MCF 10A (cell line): Measurements from ENCODE around the gene PDS5A. TPM values are rescaled to one million over a fixed set of nuclear protein-coding genes. Genes with fewer than 3 reads are reported as not detected.
"Not testable (repeated sequence)": the region's sequence is repeated elsewhere in the genome, so short reads cannot be mapped to it uniquely, and the experiment has no call there.

Experiments used
- BruUV-seq: library from RNA; stranded (reverse); fragments of 400-500 nt; replicated peaks from 2 replicates; lab custom pipeline; 2021; lab: Mats Ljungman, UMichigan
- CTCF ChIA-PET: fragments of 300-600 bp; sonication (Branson Sonifier 250); formaldehyde crosslinking; extraction: SDS; loops from one replicate; lab custom pipeline; 2021; ENCODE audit warnings: antibody characterized with exemption, inconsistent platforms; lab: Yijun Ruan, JAX
- POLR2A ChIA-PET: fragments of 300-600, 350-650 bp; sonication (Branson Sonifier 250); formaldehyde crosslinking; extraction: SDS; loops from one replicate; lab custom pipeline; 2020; ENCODE audit warnings: antibody characterized with exemption, inconsistent platforms; lab: Yijun Ruan, JAX
- DNase-seq: peaks from one replicate; pipeline ENCODE4 v3.0.0-alpha.2; 2018; ENCODE audit not compliant: unreplicated experiment
- H3K27ac Mint-ChIP-seq: one replicate; pipeline ENCODE4 v1.8.0; 2022; ENCODE audit warnings: mild to moderate bottlenecking, low read depth, mixed read lengths; ENCODE audit not compliant: unreplicated experiment
- H3K27me3 Mint-ChIP-seq: one replicate; pipeline ENCODE4 v1.8.0; 2022; ENCODE audit warnings: mixed read lengths; ENCODE audit not compliant: insufficient read depth, unreplicated experiment
- H3K36me3 Mint-ChIP-seq: one replicate; pipeline ENCODE4 v1.8.0; 2022; ENCODE audit warnings: mild to moderate bottlenecking, moderate library complexity, mixed read lengths; ENCODE audit not compliant: insufficient read depth, unreplicated experiment
- H3K4me1 Mint-ChIP-seq: one replicate; pipeline ENCODE4 v1.8.0; 2022; ENCODE audit warnings: mixed read lengths; ENCODE audit not compliant: insufficient read depth, unreplicated experiment
- H3K4me3 Mint-ChIP-seq: one replicate; pipeline ENCODE4 v1.8.0; 2022; ENCODE audit warnings: mild to moderate bottlenecking, moderate library complexity, mixed read lengths; ENCODE audit not compliant: unreplicated experiment
- H3K9me3 Mint-ChIP-seq: one replicate; pipeline ENCODE4 v1.8.0; 2022; ENCODE audit warnings: mixed read lengths; ENCODE audit not compliant: unreplicated experiment
- intact Hi-C: fragments of 100-400 bp; cut with micrococcal nuclease; formaldehyde crosslinking; loops from 2 replicates; pipeline ENCODE4 v1.14.1; 2022
- total RNA-seq: library from RNA; stranded (reverse); gene quantifications from 2 replicates; pipeline ENCODE4 v1.2.3, GENCODE V29; 2022
- TF ChIP-seq, protein P1 (sequence below): fragments of 200-600 bp; IDR thresholded peaks from one replicate; pipeline ENCODE4 v1.8.0; 2022; ENCODE audit warnings: antibody characterized with exemption, mild to moderate bottlenecking; ENCODE audit not compliant: unreplicated experiment

The PDS5A gene
- total RNA-seq, 1 experiment from 2014 or later: 95.2 TPM

DNA sequence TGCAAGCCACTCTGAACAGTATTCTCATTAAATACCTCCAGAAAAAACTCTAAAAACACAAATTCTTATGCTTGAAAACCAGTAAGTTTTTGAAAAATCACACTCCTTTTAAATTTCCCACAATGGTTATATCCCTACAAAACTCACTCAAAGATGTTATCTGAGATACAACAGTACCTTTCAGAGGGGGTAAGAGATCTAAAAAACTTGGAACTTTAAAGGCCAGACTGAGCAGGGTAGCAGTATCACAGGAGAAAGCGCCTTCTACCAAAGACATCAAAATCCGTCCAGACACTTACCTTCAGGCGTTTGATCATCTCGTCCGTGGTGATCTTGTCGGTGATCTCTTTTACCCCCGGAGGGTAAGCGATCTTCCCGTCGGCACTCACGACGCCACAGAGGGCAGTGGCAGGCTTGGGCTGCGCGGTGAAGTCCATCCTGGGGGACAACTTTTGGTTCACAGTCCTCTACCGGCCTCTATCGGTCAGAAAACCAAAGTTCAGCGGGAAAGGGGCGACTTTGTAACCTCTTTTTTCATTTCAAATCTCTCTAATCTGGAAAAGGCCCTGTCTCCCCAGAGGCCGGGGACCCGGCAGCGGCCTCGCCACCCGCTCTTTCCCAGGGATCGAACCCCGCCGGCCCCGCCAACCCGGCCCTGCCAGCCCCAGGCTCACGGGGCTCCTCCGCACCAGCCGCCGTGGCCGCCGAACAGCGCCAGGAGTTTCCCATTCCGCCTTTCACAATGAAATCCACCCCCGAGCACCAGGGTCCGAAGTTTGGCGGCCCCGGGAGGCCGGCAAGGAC lies 1.4 kb downstream of the PDS5A start:
- ChIA-PET CTCF (interaction anchor here (0.6 to 1.7 kb wide), 6 partner anchors 15 to 524 kb away, joined by 3 to 6 read pairs (median 3); no protein-coding TSS in a partner anchor), POLR2A (interaction anchor here (0.5 to 2.3 kb wide), 7 partner anchors 10 to 508 kb away, joined by 3 to 14 read pairs (median 3); partner anchors contain the start of genes SMIM14, UBE2K and UGDH)
- peak; percentile 83 for DNase-seq
- no TSS peak for BruUV-seq
- Mint-ChIP-seq H3K27ac (peak overlapping the region; percentile 79), H3K36me3 (peaks cover 38% of the 10 kb centered on the region), H3K27me3 (no peaks in the 10 kb centered on the region), H3K4me3 (peak overlapping the region; percentile 82), H3K4me1 (peaks cover 6% of the 10 kb centered on the region), H3K9me3 (no peaks in the 10 kb centered on the region)
- intact Hi-C loops: loop anchor here (1.0 to 5.0 kb wide), 5 partner anchors 281 to 507 kb away; partner anchors contain the start of gene SMIM14
- TF ChIP-seq, protein P1, sequence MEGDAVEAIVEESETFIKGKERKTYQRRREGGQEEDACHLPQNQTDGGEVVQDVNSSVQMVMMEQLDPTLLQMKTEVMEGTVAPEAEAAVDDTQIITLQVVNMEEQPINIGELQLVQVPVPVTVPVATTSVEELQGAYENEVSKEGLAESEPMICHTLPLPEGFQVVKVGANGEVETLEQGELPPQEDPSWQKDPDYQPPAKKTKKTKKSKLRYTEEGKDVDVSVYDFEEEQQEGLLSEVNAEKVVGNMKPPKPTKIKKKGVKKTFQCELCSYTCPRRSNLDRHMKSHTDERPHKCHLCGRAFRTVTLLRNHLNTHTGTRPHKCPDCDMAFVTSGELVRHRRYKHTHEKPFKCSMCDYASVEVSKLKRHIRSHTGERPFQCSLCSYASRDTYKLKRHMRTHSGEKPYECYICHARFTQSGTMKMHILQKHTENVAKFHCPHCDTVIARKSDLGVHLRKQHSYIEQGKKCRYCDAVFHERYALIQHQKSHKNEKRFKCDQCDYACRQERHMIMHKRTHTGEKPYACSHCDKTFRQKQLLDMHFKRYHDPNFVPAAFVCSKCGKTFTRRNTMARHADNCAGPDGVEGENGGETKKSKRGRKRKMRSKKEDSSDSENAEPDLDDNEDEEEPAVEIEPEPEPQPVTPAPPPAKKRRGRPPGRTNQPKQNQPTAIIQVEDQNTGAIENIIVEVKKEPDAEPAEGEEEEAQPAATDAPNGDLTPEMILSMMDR: peak; percentile 89

- Mint-ChIP-seq H3K4me1 (peaks cover 12% of the 10 kb centered on the region), H3K36me3 (peaks cover 38% of the 10 kb centered on the region), H3K4me3 (peak overlapping the region; percentile 82), H3K9me3 (no peaks in the 10 kb centered on the region), H3K27ac (peak overlapping the region; percentile 79), H3K27me3 (no peaks in the 10 kb centered on the region)
- no TSS peak for BruUV-seq
- TF ChIP-seq, protein P1: no peak
- intact Hi-C loops: loop anchor here (1.0 to 5.0 kb wide), 5 partner anchors 280 to 506 kb away; partner anchors contain the start of gene SMIM14
- ChIA-PET CTCF (interaction anchor here (0.6 to 1.7 kb wide), 7 partner anchors 41 to 506 kb away, joined by 3 to 6 read pairs (median 3); partner anchors contain the start of gene N4BP2), POLR2A (interaction anchor here (0.5 to 1.8 kb wide), 7 partner anchors 9 to 449 kb away, joined by 3 to 14 read pairs (median 3); partner anchors contain the start of genes UBE2K and UGDH)
- peak; percentile 11 for DNase-seq
Measured at GRCh38 chr4:39975488-39976089, 2.1 kb downstream of the PDS5A start.

GRCh38 chr4:39973052-39973451 lies 4.7 kb downstream of the PDS5A start:
- peaks cover 18% of the 10 kb centered on the region for H3K4me1 Mint-ChIP-seq
- H3K27me3 Mint-ChIP-seq, H3K4me3 Mint-ChIP-seq, DNase-seq, BruUV-seq, H3K27ac Mint-ChIP-seq, H3K9me3 Mint-ChIP-seq, intact Hi-C loops: not testable (repeated sequence)
- H3K36me3 Mint-ChIP-seq: peaks cover 58% of the 10 kb centered on the region
- POLR2A ChIA-PET: interaction anchor here (0.6 to 1.4 kb wide), 4 partner anchors 13 to 95 kb away, joined by 3 to 6 read pairs (median 4); partner anchors contain the start of gene N4BP2
- CTCF ChIA-PET: interaction anchor here (0.5 to 1.4 kb wide), 5 partner anchors 8 to 1653 kb away, joined by 3 read pairs; no protein-coding TSS in a partner anchor

- Mint-ChIP-seq H3K27me3 (no peaks in the 10 kb centered on the region), H3K9me3 (no peaks in the 10 kb centered on the region), H3K27ac (peak overlapping the region; percentile 63), H3K36me3 (peaks cover 71% of the 10 kb centered on the region), H3K4me1 (peaks cover 18% of the 10 kb centered on the region), H3K4me3 (peak overlapping the region; percentile 52)
- ChIA-PET POLR2A (interaction anchor here (0.6 kb wide), 1 partner anchor 7 kb away, joined by 4 read pairs; no protein-coding TSS in a partner anchor), CTCF (no interaction called here)
- intact Hi-C loops: no loop called here
- DNase-seq: peak; percentile 34
- TF ChIP-seq, protein P1: no peak
- no TSS peak for BruUV-seq
Measured at GRCh38 chr4:39970671-39971640, 6.8 kb downstream of the PDS5A start.
